PC-9 (cell line): ENCODE data around the gene PRKAG2. TPM values are rescaled to one million over a fixed set of nuclear protein-coding genes. Genes with fewer than 3 reads are reported as not detected.
A peak's percentile ranks its signal among the peaks of the same experiment; 100 is the strongest.

ENCODE experiments used
- BruUV-seq: library from RNA; stranded (reverse); fragments of 400-500 nt; replicated peaks from 2 replicates; lab custom pipeline; 2021; lab: Mats Ljungman, UMichigan
- CTCF ChIA-PET: fragments of 300-600 bp; sonication (Branson Sonifier 250); formaldehyde crosslinking; loops from one replicate; lab custom pipeline; 2022; ENCODE audit warnings: antibody characterized with exemption; lab: Charles Lee
- POLR2A ChIA-PET: fragments of 300-600 bp; sonication (Branson Sonifier 250); formaldehyde crosslinking; loops from one replicate; lab custom pipeline; 2022; ENCODE audit warnings: antibody characterized with exemption; ENCODE audit not compliant: unreplicated experiment; lab: Charles Lee
- DNase-seq, 2 experiments: peaks; one replicate each; pipeline versions ENCODE4 v3.0.0 to v3.0.0-alpha.2; 2015 to 2022; ENCODE audit warnings: mixed read lengths in 1 of 2
- H2AFZ ChIP-seq: fragments of 200-600 bp; sonication (generic); 2 replicates; pipeline ENCODE4 v1.8.1; 2017; ENCODE audit warnings: antibody characterized with exemption
- H3F3A ChIP-seq: fragments of 200-600 bp; sonication (generic); 2 replicates; pipeline ENCODE4 v1.8.1; 2017; ENCODE audit warnings: antibody characterized with exemption, mild to moderate bottlenecking, low read depth; ENCODE audit not compliant: insufficient read depth
- H3K27ac ChIP-seq: fragments of 200-600 bp; sonication (generic); 2 replicates; pipeline ENCODE4 v1.6.1; 2016; ENCODE audit warnings: mixed run types
- H3K27me3 ChIP-seq: fragments of 200-600 bp; sonication (generic); 2 replicates; pipeline ENCODE4 v1.6.1; 2016; ENCODE audit warnings: low read depth, mixed run types; ENCODE audit not compliant: insufficient read depth
- H3K36me3 ChIP-seq: fragments of 200-600 bp; sonication (generic); 2 replicates; pipeline ENCODE4 v1.6.1; 2016; ENCODE audit warnings: low read depth, mixed run types
- H3K4me1 ChIP-seq: fragments of 200-600 bp; sonication (generic); replicated peaks from 2 replicates; pipeline ENCODE4 v1.6.1; 2016; ENCODE audit warnings: mixed run types; ENCODE audit not compliant: insufficient read depth
- H3K4me2 ChIP-seq: fragments of 200-600 bp; sonication (generic); 2 replicates; pipeline ENCODE4 v1.6.1; 2017; ENCODE audit warnings: mixed run types
- H3K4me3 ChIP-seq: fragments of 200-600 bp; sonication (generic); 2 replicates; pipeline ENCODE4 v1.6.1; 2016; ENCODE audit warnings: mixed run types
- H3K79me2 ChIP-seq: fragments of 200-600 bp; sonication (generic); 2 replicates; pipeline ENCODE4 v1.6.1; 2017; ENCODE audit warnings: low read depth, mixed run types
- H3K9me2 ChIP-seq: fragments of 200-600 bp; sonication (generic); 2 replicates; pipeline ENCODE4 v1.8.1; 2017; ENCODE audit warnings: mild to moderate bottlenecking; ENCODE audit not compliant: insufficient read depth
- H3K9me3 ChIP-seq: fragments of 200-600 bp; sonication (generic); 2 replicates; pipeline ENCODE4 v1.8.1; 2016; ENCODE audit warnings: low read depth; ENCODE audit not compliant: insufficient read depth
- H4K20me1 ChIP-seq: fragments of 200-600 bp; sonication (generic); 2 replicates; pipeline ENCODE4 v1.8.1; 2017; ENCODE audit not compliant: insufficient read depth
- CTCF ChIP-seq: fragments of 200-600 bp; sonication (generic); conservative IDR thresholded peaks from 2 replicates; pipeline ENCODE4 v1.6.1; 2017; ENCODE audit warnings: mixed run types, antibody characterized with exemption, mild to moderate bottlenecking, moderate library complexity
- EZH2 ChIP-seq: fragments of 200-600 bp; sonication (generic); IDR thresholded peaks from 2 replicates; pipeline ENCODE4 v1.8.0; 2017; ENCODE audit warnings: antibody characterized with exemption, low read depth
- intact Hi-C: fragments of 100-400 bp; cut with micrococcal nuclease; formaldehyde crosslinking; loops from one replicate; pipeline ENCODE4 v1.10.0; 2022; ENCODE audit not compliant: unreplicated experiment
- total RNA-seq: library from RNA; stranded (reverse); gene quantifications from 2 replicates; pipeline ENCODE4 v1.2.3, GENCODE V29; 2021

Gene PRKAG2
- total RNA-seq, 1 experiment from 2014 or later = 37.3 TPM

DNA sequence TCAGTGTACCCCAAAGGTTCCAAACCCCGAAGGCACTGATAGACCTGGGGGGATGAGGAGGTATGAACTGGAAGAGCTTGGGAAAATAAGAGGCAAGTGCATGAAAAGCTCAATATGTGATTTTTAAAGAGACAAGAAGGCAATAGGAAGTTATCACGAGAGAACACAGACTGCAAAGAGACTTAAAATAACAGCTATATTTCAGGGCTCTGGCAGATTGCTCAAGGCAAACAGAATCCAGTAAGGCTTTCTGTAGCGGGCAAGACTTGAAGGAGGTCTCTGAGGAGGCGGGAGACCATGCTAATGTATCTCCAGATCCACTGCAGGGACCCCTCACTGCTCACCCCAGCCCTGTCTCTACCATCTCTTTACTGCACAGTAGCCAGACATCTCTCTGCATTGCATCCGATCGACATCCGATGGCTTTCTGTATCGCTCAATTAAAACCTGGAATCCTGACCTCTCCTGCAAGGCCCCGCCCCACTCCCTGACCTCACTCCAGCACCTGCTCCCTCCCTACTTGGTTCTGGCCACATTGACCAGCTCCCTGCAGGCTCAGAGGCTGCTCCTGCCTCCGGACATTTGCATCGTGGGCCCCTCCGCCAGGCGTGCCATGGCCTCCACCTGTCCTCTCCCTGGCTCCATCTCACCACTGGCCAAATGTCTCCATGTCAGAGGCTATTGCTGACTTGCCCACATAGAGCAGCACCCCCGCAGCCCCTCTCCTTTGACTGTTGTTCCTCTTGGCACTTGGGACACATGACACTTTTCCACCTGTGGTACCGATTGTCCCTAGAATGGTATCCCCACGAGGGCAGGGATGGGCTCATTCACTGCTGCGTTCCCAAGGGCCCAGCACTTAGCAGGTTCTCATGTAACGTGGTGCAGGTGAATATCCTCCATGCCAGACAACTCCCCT lies 118.0 kb downstream of the PRKAG2 start:
- no peak for DNase-seq
- Histone ChIP-seq H3K4me1 (peaks cover 20% of the 10 kb centered on the region), H3K4me3 (no peak overlapping the region), H3K36me3 (no peaks in the 10 kb centered on the region), H3K9me3 (no peaks in the 10 kb centered on the region), H3K27ac (no peak overlapping the region), H3K27me3 (no peaks in the 10 kb centered on the region), H3K4me2 (0 out of 2 replicates have a peak overlapping the region, but pooled peaks have one; percentile 15), H3K79me2 (no peaks in the 10 kb centered on the region), H3F3A (0 out of 2 replicates have a peak, but pooled peaks cover under 1% of the 10 kb centered on the region), H2AFZ (no peak overlapping the region), H3K9me2 (no peaks in the 10 kb centered on the region), H4K20me1 (no peaks in the 10 kb centered on the region)
- BruUV-seq = no TSS peak
- no peak for TF ChIP-seq EZH2
- no peak for TF ChIP-seq CTCF
- CTCF ChIA-PET = interaction anchor here (0.8 to 1.7 kb wide), 5 partner anchors 22 to 128 kb away, joined by 3 to 7 read pairs (median 3); no protein-coding TSS in a partner anchor
- intact Hi-C loops = loop anchor here (1.0 to 10.0 kb wide), 6 partner anchors 133 to 444 kb away; no protein-coding TSS in a partner anchor
- POLR2A ChIA-PET = interaction anchor here (0.7 kb wide), 1 partner anchor 103 kb away, joined by 9 read pairs; no protein-coding TSS in a partner anchor

DNA sequence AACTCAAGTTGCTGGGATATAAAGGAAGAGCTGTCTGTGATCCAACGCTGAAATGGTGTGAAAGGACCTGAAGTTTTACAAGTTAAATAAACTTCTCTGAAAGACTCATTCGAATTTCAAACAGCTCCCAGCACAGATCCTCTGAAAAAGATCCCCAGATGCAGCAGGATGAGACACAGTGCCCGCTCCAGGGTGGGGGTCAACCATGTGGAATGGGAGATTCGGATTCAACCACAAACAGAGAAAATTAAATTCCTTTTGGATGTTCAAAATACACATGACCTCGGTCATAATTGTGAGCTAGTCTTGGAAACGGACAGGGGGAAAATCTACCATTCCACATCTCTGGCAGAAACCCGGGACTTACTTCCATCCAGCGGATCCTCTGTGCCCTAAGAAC lies 119.6 kb downstream of the PRKAG2 start:
- ChIA-PET POLR2A (no interaction called here), CTCF (no interaction called here)
- no TSS peak for BruUV-seq
- Histone ChIP-seq H3K4me1 (peaks cover 23% of the 10 kb centered on the region), H3K4me3 (no peak overlapping the region), H2AFZ (no peak overlapping the region), H3K4me2 (no peak overlapping the region), H3K9me2 (no peaks in the 10 kb centered on the region), H3K27me3 (no peaks in the 10 kb centered on the region), H4K20me1 (no peaks in the 10 kb centered on the region), H3F3A (peaks cover 4% of the 10 kb centered on the region; the same call in 1 of the 2 replicates), H3K27ac (no peak overlapping the region), H3K79me2 (no peaks in the 10 kb centered on the region), H3K9me3 (no peaks in the 10 kb centered on the region), H3K36me3 (no peaks in the 10 kb centered on the region)
- DNase-seq = peak in 1 of 2 experiments; percentile 19
- TF ChIP-seq CTCF (no peak), EZH2 (no peak)
- intact Hi-C loops = loop anchor here (5.0 to 10.0 kb wide), 2 partner anchors 310 to 388 kb away; no protein-coding TSS in a partner anchor

- Histone ChIP-seq H3K79me2 (no peaks in the 10 kb centered on the region), H3K27ac (no peak overlapping the region), H3K4me1 (peaks cover 23% of the 10 kb centered on the region), H3K9me2 (no peaks in the 10 kb centered on the region), H3K4me2 (no peak overlapping the region), H3K9me3 (no peaks in the 10 kb centered on the region), H4K20me1 (no peaks in the 10 kb centered on the region), H3F3A (peaks cover 4% of the 10 kb centered on the region; the same call in 1 of the 2 replicates), H3K27me3 (no peaks in the 10 kb centered on the region), H3K4me3 (no peak overlapping the region), H2AFZ (no peak overlapping the region), H3K36me3 (no peaks in the 10 kb centered on the region)
- no TSS peak for BruUV-seq
- intact Hi-C loops = loop anchor here (5.0 to 10.0 kb wide), 2 partner anchors 310 to 388 kb away; no protein-coding TSS in a partner anchor
- ChIA-PET CTCF (no interaction called here), POLR2A (no interaction called here)
- TF ChIP-seq EZH2 (no peak), CTCF (no peak)
- peak in 1 of 2 experiments; percentile 32 for DNase-seq
Observed at GRCh38 chr7:151756866-151757265, 120.0 kb downstream of the PRKAG2 start.
